T-helper 2 cell (primary cell): ENCODE results near the gene EIF4E3.

ENCODE experiments used
- DNase-seq, 5 experiments: peaks; one replicate each; pipeline versions ENCODE4 v3.0.0 to v3.0.0-alpha.2; 2012 to 2022

EIF4E3 gene

DNA sequence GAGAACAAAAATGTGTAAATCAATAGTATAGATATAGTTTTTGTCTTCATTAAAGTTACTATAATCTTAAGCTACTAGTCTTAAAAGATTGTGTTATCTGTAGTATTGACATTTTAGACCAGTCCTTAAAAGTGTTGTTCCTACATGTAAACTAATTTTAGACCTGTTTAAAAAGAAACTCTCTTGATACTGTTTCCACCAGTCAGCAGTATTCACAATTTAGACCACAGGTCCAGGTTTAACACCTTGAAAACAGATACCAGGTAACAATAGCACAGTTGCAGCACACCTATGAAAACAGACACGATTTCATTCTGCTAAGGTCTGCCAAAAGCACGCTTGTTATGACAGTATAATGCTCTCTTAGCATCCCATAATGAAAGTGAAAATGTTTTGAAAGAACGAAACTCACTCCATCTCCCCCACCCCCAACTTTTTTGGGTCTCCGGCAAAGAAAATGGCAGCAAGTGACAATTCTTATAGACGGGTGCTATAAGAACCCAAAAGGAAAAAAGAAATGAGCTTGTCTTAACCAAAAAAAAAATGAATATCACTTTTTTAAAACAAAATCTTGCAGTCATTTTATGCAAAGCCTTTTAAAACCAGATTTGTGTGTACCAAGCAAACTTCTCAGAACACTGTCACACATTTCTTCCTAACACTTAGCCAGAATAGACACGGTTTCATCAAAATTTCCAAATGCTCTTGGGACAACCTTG is 1.6 kb downstream of the EIF4E3 start:
- peak in 3 of 5 experiments; percentile 27 to 89 (median 62) for DNase-seq

DNA sequence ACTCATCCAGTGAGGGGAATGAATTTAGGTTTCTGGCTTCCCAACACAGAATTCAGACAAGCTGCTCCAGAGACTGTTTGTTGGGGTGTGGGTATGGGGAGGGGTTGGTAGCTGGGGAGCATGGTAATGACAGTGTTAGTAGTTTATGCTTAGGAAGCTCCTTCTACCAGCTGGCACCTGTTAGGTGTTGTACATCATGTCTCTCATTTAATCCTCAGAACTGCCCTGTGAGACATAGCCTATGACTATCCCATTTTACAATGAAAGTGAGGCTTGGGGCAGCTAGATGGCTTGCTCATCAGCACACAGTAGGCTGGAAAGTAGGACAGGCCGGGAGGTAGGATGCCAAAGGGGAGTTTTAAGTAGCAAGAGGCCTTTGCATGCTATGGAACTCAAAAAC is 2.5 kb downstream of the EIF4E3 start:
- DNase-seq = no peak

- DNase-seq = peak in 3 of 5 experiments; percentile 20 to 73 (median 42)
Measured at GRCh38 chr3:71721651-71722157, 3.5 kb downstream of the EIF4E3 start.

GRCh38 chr3:71721002-71721401 is 4.2 kb downstream of the EIF4E3 start:
- DNase-seq = no peak

- peak in 3 of 5 experiments; percentile 33 to 65 (median 50) for DNase-seq
Measured at GRCh38 chr3:71718072-71718471, 7.1 kb downstream of the EIF4E3 start.

DNA sequence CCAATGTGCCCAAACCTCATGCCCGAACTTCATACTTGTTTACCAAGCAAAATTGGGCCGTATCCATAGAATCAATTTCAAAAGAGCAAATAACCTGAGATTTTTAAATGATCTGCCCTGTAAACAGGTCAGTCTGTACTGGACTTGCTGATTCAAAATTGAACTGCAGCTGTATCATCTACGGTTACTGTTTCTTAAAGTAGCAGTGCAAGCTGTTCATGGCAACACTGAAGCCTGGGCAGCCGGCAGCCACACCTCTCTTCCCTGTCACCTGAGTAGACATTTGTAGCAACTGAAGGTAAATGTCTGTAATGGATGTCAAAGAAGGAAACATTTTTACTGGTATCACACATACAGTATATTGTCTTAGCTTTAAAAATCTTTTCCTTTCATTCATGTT is 10.6 kb downstream of the EIF4E3 start:
- DNase-seq = no peak

DNA sequence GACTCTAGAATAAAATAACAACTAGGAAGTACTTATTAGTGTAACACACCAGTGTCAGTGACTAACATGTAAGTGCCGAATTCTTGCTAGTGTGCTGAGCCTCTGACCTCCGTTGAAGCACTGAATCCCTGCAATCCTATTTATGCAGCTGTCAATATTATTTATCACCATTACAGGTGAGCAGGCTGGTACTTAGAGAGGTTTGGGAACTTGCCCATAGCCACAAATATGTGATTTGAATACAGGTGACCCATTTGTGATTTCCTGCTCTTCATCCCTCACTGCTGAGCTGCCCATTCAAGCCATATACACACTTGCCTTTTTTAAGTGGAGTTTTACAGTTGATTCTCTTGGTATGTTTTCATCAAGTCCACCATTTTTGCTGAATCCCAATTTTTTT is 12.2 kb downstream of the EIF4E3 start:
- no peak for DNase-seq

GRCh38 chr3:71710906-71711494 is 14.2 kb downstream of the EIF4E3 start:
- peak in 1 of 5 experiments; percentile 67 for DNase-seq

DNA sequence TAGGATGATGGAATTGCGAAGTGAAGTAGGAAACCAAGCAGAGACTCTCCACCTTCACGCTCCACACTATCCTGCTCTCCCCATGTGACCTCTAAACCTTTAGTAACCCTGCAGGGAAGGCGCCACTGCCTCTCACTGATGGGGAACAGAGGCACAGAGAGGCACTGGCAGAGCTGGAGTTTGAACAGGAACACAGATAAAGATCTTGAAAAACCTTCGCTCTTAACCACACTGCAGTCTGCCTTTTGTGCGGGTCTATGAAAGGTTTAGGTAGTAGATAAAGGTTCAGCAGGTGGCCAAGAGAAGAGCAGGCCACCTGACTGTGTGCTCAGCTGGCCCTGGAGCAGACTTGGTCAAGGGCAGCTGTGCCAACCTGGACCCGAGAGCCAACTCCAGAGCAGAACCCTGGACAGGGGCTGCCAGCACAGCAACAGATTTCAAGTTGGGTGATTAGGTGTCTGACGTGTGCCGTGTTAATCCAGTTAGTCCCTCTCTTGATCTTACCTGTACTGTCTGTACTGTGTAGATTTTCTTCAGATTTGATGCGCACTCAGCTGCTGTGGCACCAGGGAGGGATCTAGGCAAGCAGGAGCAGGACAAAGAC is 15.2 kb downstream of the EIF4E3 start:
- DNase-seq = peak in 2 of 5 experiments; percentile 20 to 65

- no peak for DNase-seq
Measured at GRCh38 chr3:71708476-71709105, 16.6 kb downstream of the EIF4E3 start.

GRCh38 chr3:71707595-71707994 is 17.6 kb downstream of the EIF4E3 start:
- DNase-seq = no peak

- DNase-seq = no peak
Measured at GRCh38 chr3:71705681-71706080, 19.5 kb downstream of the EIF4E3 start.

- DNase-seq = no peak
Measured at GRCh38 chr3:71704915-71705314, 20.3 kb downstream of the EIF4E3 start.

DNA sequence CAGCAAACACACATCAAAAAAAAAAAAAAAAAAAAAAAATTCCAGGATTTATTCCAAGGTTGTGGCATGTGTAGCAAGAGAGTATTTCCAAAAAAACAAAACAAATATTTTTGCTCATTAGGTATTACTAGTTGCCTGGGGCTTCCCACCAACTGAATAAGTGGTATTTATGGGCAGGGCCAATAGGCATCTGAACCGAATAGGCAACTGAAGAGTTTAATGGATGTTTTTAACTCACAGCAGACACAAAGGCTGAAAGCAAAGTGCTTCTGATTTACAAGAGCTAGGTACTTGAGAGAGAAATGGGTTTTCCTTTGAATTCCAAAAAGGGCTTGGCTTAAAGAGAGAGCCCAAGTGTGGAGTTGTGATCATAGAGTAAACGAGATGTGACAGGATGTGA is 21.4 kb downstream of the EIF4E3 start:
- no peak for DNase-seq

DNA sequence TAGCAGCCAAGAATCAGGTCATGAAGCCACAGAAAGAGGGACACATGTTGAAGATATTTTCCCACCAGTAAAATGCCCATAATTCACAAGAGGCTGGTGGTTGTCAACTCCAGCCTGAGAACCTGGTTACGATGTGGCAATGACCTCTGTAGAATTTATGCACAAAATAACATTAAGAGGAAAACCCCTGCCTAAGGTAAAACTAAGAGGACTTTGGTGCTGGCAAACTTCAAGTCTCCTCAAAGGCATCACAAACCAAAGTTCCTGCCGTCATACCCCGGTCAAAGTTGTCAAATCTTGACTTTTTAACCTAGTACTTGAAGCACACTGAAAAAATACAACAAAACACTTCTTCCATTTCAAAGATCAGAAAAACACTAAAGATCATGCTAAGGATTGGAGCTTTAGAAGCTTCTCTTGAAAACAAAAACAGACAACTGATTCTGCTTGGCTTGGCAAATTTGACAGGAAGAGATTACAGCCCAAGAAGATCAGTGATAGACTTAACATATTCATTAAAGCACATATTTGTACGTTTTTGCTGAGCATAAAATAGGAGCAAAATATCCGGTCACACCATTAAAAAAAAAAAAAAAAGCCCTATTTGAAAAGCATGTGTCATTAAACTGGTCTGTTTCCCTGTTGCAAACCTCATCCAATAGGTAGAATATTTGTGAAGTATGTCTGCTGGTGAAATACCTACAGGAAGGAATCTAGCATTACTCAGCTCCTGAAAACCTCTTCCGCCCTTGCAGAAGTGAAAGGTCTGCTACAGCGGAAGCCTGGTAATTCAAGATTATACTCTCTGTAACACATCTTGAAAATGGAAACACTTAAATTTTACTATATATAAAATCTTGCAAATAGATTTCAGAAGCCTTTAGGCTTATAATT is 22.8 kb downstream of the EIF4E3 start:
- DNase-seq = peak in 2 of 5 experiments; percentile 27 to 83

GRCh38 chr3:71701251-71701762 is 23.9 kb downstream of the EIF4E3 start:
- DNase-seq = no peak

GRCh38 chr3:71695000-71695482 is 30.2 kb downstream of the EIF4E3 start:
- no peak for DNase-seq

DNA sequence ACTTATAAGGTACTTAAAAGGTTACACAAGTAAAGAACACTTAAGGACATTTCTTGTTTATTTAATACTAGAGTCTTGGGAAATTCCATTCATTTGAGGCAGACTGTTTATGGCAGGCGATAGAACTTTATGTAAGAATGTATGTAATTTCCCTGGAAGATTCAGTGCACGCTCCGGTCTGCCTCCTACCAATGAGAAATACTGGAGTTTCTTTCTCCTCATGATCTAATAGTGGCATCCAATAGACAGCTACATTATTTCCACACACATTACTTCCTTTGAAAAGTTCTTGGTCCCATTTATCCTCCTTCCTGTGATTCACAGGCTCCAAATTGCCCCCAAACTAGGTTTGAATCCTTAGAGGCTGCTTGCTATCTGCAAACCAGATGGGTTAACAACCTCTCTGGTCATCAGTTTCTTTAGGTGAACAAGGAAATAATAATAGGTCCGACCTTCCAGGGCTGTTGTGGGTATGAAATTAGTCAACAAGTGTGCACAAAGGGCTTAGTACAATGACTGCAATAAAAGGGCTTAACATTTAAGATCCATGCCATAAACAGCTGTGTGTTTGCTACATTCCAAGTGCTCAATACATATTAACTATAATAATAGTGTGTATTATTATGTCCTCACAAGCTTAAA is 30.7 kb downstream of the EIF4E3 start:
- no peak for DNase-seq

DNA sequence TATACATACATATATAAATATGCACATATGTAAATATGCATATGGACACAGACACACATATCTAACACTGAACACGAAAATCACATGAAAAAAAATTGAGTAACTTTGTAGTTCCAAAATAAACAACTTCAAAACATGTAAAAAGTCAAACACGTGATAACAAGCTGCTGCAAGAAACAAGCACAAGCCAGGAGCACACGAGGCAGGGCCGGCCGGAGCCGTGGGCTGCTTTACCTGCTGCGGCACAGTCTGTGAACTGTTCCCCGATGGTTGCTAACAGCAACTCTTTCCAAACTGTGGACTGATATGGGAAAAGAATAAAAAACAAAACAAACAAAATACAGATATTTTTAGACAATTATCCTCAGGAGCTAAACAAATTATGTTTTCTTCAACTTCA is 31.6 kb downstream of the EIF4E3 start:
- DNase-seq = no peak

- DNase-seq = no peak
Measured at GRCh38 chr3:71692139-71692538, 33.1 kb downstream of the EIF4E3 start.

DNA sequence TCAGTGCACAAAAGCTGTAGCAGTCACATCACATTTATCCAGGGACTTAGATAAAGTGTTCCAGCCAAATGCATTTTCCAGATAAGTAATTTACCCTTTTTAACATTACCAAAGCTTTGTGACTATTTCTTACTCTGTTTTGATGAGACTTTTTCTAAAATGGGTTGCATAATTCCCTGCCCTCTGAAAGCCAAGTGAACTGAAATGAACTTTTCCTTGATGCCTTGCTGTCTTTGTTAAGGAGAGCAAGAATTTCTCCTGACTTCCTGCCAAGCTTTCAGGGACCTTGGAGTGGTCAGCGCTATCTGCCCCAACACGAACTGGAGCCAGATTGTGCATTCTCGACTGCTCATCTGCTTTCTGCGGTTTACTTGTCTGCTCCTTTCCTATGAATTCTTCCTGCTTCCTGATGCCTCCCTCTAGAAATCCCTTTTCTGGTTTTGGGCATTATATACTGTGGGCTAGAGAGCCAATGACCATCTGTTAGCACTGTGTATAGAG is 34.8 kb downstream of the EIF4E3 start:
- no peak for DNase-seq
